Tibial nerve (tissue), 4 donors: ENCODE results near the gene ARHGAP6. TPM values are rescaled to one million over a fixed set of nuclear protein-coding genes. Genes with fewer than 3 reads are reported as not detected.
"Not testable (repeated sequence)": the region's sequence is repeated elsewhere in the genome, so short reads cannot be mapped to it uniquely, and the experiment has no call there.

Experiments
- DNase-seq, 2 donors: peaks; one replicate each; pipeline ENCODE4 v3.0.0-alpha.2; 2019; ENCODE audit warnings: low spot score in 2 of 2
- H3K27ac ChIP-seq, 4 donors: fragments of 200-600 bp; sonication (generic) in 3 of 4; one replicate each; pipeline ENCODE4 v1.5.1; 2017 to 2019; ENCODE audit warnings: mild to moderate bottlenecking in 1 of 4
- H3K27me3 ChIP-seq, 2 donors: fragments of 200-600 bp; sonication (generic) in 1 of 2; one replicate each; pipeline versions ENCODE4 v1.5.1 to v1.6.0; 2017 to 2019
- H3K36me3 ChIP-seq, 3 donors: fragments of 200-600 bp; sonication (generic); one replicate each; pipeline ENCODE4 v1.5.1; 2018 to 2019
- H3K4me1 ChIP-seq, 4 donors: fragments of 200-600 bp; sonication (generic) in 3 of 4; one replicate each; pipeline ENCODE4 v1.5.1; 2017 to 2019
- H3K4me3 ChIP-seq, 4 donors: fragments of 200-600 bp; sonication (generic) in 3 of 4; one replicate each; pipeline ENCODE4 v1.5.1; 2017 to 2019; ENCODE audit warnings: mild to moderate bottlenecking in 1 of 4, moderate library complexity in 1 of 4
- H3K9me3 ChIP-seq, 4 donors: fragments of 200-600 bp; sonication (generic) in 3 of 4; one replicate each; pipeline ENCODE4 v1.5.1; 2017 to 2019
- CTCF ChIP-seq, 5 experiments: fragments of 200-600 bp in 3 of 5; fragments of 450-650 bp in 2 of 5; sonication (generic) in 3 of 5; IDR thresholded peaks; one replicate each; pipeline ENCODE4 v1.5.1; 2016 to 2019; ENCODE audit warnings: antibody characterized with exemption in 5 of 5, mild to moderate bottlenecking in 3 of 5, moderate library complexity in 2 of 5
- EP300 ChIP-seq, 2 donors: sonication (generic); formaldehyde crosslinking; IDR thresholded peaks; one replicate each; pipeline ENCODE4 v1.6.1; 2017; ENCODE audit warnings: antibody characterized with exemption in 2 of 2, mild to moderate bottlenecking in 1 of 2
- POLR2A ChIP-seq, 2 donors: fragments of 450-650 bp; IDR thresholded peaks; one replicate each; pipeline ENCODE4 v1.6.1; 2017; ENCODE audit warnings: antibody characterized with exemption in 2 of 2, mild to moderate bottlenecking in 2 of 2, moderate library complexity in 2 of 2
- WGBS, 2 donors: methylation state at CpG; one replicate each; pipeline ENCODE4 v1.1.5; 2018; 5-methylcytosine and 5-hydroxymethylcytosine counted together
- total RNA-seq, 4 donors: library from RNA; depleted of rRNA; stranded (reverse); fragments of >200 nt; gene quantifications; one replicate each; pipeline ENCODE4 v1.1.0, GENCODE V29; 2016

The ARHGAP6 gene
- total RNA-seq, 4 donors from 2014 or later, result 16.0 to 51.9 (median 39.3) TPM

- H3K9me3 ChIP-seq, result no peaks in the 10 kb centered on the region
- no peaks in the 10 kb centered on the region for H3K27me3 ChIP-seq
- H3K36me3 ChIP-seq, result no peaks in the 10 kb centered on the region
- TF ChIP-seq EP300 (IDR thresholded peaks at IDR 0.05), result no peak
- no peak for TF ChIP-seq CTCF (IDR thresholded peaks at IDR 0.05)
- TF ChIP-seq POLR2A (IDR thresholded peaks at IDR 0.05), result no peak
- no peaks in the 10 kb centered on the region for H3K4me1 ChIP-seq
- H3K4me3 ChIP-seq, result no peak overlapping the region
- no peak overlapping the region for H3K27ac ChIP-seq
- DNase-seq, result no peak
These were observed 426.5 kb downstream of the ARHGAP6 start for GRCh38 chrX:11239230-11239629.

- H3K4me3 ChIP-seq, H3K27me3 ChIP-seq: not testable (repeated sequence)
- WGBS, 2 donors, result 73 to 96% methylated on average over 2 of the region's 2 CpGs
These were observed 430.3 kb downstream of the ARHGAP6 start for GRCh38 chrX:11235377-11235776.

DNA sequence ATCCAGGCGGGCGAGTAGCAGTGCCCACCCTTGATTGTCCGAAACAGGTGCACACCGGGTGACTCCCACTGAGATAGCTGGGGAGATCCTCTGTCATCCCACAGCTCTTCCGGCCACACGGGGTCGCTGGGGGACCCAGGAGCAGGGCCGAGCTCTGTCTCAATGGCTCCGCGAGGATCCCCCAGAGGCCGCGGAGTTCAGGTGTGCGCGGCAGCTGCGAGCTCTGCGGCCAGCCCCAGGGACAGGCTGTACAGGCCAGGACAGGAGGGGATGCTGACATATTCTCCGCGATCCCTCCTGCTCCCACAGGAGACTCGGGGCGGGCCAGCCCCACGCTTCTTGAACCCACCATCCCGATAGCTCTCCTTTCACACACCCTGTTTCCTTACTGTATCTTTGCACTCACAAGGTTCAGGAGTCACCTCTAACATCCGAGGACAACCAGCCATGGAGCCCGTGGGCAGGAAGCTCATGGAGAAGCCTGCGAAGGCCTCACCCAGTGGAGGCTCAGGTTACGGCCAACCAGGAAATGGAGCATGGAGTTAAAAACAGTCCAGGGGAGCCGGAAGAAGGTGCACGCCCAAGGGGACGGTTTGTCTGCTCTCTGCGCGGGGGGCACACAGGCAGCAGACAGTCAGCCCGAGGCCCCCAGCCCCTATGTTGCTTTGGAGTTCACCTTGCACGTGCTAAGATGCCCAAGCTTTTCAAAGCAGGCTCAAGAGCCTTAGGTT is 450.4 kb downstream of the ARHGAP6 start:
- WGBS, 2 donors, result 89% methylated on average over 16 to 19 of the region's 33 CpGs
- DNase-seq, result no peak
- no peak overlapping the region for H3K4me3 ChIP-seq

More at GRCh38 chrX:11235377-11235776, 430.3 kb downstream of the ARHGAP6 start:
- not testable (repeated sequence) for H3K9me3 ChIP-seq, DNase-seq, H3K36me3 ChIP-seq, H3K27ac ChIP-seq, H3K4me1 ChIP-seq

DNA sequence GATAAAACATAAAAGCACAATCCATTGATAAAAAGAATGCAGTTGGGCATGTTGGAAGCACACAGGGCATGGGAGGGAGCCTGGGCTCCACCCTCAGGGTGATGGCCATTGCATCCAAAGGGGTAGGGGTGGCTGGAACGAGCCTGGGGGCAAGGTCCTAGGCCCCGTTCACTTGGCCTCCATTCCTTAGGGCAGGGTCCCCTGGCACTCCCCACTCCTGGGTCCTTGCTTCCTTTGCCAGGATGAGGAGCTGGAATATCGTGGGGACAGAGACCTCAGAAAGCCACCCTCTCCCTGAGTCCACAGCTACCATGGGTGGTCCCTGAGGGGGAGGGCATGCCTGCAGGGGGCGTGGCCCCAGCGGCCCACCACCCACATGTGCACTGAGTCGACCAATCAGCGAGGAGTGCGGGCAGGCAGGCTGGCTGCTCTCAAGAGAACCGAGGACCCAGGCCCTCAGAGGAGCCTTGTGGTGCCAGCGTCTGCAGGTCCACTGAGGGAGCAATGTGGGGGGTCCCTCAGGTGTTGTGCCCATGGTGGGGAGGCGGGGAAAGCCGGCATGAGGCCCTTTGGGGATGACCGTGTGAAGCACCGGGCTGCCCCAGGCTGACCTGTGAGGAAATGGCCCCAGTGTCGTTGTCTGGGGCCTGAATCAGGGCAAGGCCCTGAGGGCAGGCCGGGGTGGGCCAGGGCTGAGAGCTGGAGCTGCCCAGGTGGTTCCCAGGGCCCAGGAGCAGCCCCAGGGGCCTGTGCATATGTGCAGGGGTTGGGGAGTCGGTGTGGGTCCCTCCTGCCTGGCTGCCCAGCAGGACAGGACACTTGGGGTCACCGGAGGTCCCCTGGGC is 451.2 kb downstream of the ARHGAP6 start:
- WGBS, 2 donors, result 80 to 91% methylated on average over 2 to 6 of the region's 18 CpGs
- TF ChIP-seq EP300 (IDR thresholded peaks at IDR 0.05) (no peak), CTCF (IDR thresholded peaks at IDR 0.05) (no peak), POLR2A (IDR thresholded peaks at IDR 0.05) (no peak)
- DNase-seq, result no peak
- Histone ChIP-seq H3K4me1 (no peaks in the 10 kb centered on the region), H3K27me3 (no peaks in the 10 kb centered on the region), H3K36me3 (no peaks in the 10 kb centered on the region), H3K9me3 (peaks cover 0 to 7% (median 0%) of the 10 kb centered on the region in 4 donors), H3K4me3 (no peak overlapping the region), H3K27ac (no peak overlapping the region)

More for the DNA sequence above, 450.4 kb downstream of the ARHGAP6 start:
- H3K27ac ChIP-seq, result no peak overlapping the region
- no peaks in the 10 kb centered on the region for H3K27me3 ChIP-seq
- H3K4me1 ChIP-seq, result no peaks in the 10 kb centered on the region
- H3K9me3 ChIP-seq, result peaks cover 0 to 7% (median 0%) of the 10 kb centered on the region in 4 donors
- TF ChIP-seq CTCF (IDR thresholded peaks at IDR 0.05) (no peak), EP300 (IDR thresholded peaks at IDR 0.05) (no peak), POLR2A (IDR thresholded peaks at IDR 0.05) (no peak)
- H3K36me3 ChIP-seq, result no peaks in the 10 kb centered on the region

- no peak for TF ChIP-seq EP300 (IDR thresholded peaks at IDR 0.05)
- TF ChIP-seq CTCF (IDR thresholded peaks at IDR 0.05), result no peak
- no peak for TF ChIP-seq POLR2A (IDR thresholded peaks at IDR 0.05)
- H3K36me3 ChIP-seq, result no peaks in the 10 kb centered on the region
- no peak overlapping the region for H3K4me3 ChIP-seq
- H3K4me1 ChIP-seq, result no peaks in the 10 kb centered on the region
- WGBS, 2 donors, result 82 to 87% methylated on average over 9 to 11 of the region's 11 CpGs
- no peak for DNase-seq
- no peaks in the 10 kb centered on the region for H3K27me3 ChIP-seq
- no peak overlapping the region for H3K27ac ChIP-seq
- H3K9me3 ChIP-seq, result peaks cover 0 to under 1% (median 0%) of the 10 kb centered on the region in 4 donors
These were observed 453.0 kb downstream of the ARHGAP6 start for GRCh38 chrX:11212741-11213140.
